Upper lobe of left lung (tissue), 4 donors: Measurements from ENCODE around the gene COL6A1.

Experiments
- CTCF ChIP-seq, 6 experiments: fragments of 450-650 bp in 4 of 6; fragments of 200-600 bp in 2 of 6; sonication (generic) in 2 of 6; IDR thresholded peaks; one replicate each; pipeline ENCODE4 v1.5.1; 2016 to 2019; ENCODE audit warnings: antibody characterized with exemption in 6 of 6
- POLR2AphosphoS5 ChIP-seq, 2 donors: sonication (generic); formaldehyde crosslinking; IDR thresholded peaks; one replicate each; pipeline ENCODE4 v1.5.1; 2017; ENCODE audit warnings: antibody characterized with exemption in 2 of 2

GRCh38 chr21:45979651-45980050 lies 1.9 kb upstream of the COL6A1 start:
- TF ChIP-seq CTCF (IDR thresholded peaks at IDR 0.05), result no peak
- TF ChIP-seq POLR2AphosphoS5 (IDR thresholded peaks at IDR 0.05), result no peak
